ENCODE measurements around the gene PLAU. TPM values are rescaled to one million over a fixed set of nuclear protein-coding genes. Genes with fewer than 3 reads are reported as not detected.

PLAU gene
- total RNA-seq, 1 donor from 2014 or later: 0.38 TPM

- Mint-ChIP-seq H3K36me3 (ENCODE audit: insufficient read depth) (no peaks in the 10 kb centered on the region), H3K27me3 (peaks cover 21% of the 10 kb centered on the region), H3K4me1 (ENCODE audit: low read depth) (peaks cover 3% of the 10 kb centered on the region), H3K4me3 (ENCODE audit: low read depth) (no peak overlapping the region), H3K27ac (no peak overlapping the region), H3K9me3 (ENCODE audit: low read depth) (no peaks in the 10 kb centered on the region)
- DNase-seq (ENCODE audit: low spot score, unreplicated experiment): no peak
- TF ChIP-seq CTCF (IDR thresholded peaks at IDR 0.05; ENCODE audit: unreplicated experiment): no peak
These were observed 10.9 kb upstream of the PLAU start for GRCh38 chr10:73900064-73900463.

GRCh38 chr10:73901261-73901660 is 9.7 kb upstream of the PLAU start:
- Mint-ChIP-seq H3K4me1 (ENCODE audit: low read depth) (peaks cover 3% of the 10 kb centered on the region), H3K9me3 (ENCODE audit: low read depth) (no peaks in the 10 kb centered on the region), H3K27me3 (peaks cover 27% of the 10 kb centered on the region), H3K36me3 (ENCODE audit: insufficient read depth) (no peaks in the 10 kb centered on the region), H3K4me3 (ENCODE audit: low read depth) (no peak overlapping the region), H3K27ac (no peak overlapping the region)
- no peak for DNase-seq (ENCODE audit: low spot score, unreplicated experiment)
- no peak for TF ChIP-seq CTCF (IDR thresholded peaks at IDR 0.05; ENCODE audit: unreplicated experiment)

- Mint-ChIP-seq H3K36me3 (ENCODE audit: insufficient read depth) (no peaks in the 10 kb centered on the region), H3K9me3 (ENCODE audit: low read depth) (no peaks in the 10 kb centered on the region), H3K4me3 (ENCODE audit: low read depth) (no peak overlapping the region), H3K27me3 (peaks cover 33% of the 10 kb centered on the region), H3K27ac (no peak overlapping the region), H3K4me1 (ENCODE audit: low read depth) (peaks cover 7% of the 10 kb centered on the region)
- DNase-seq (ENCODE audit: low spot score, unreplicated experiment): no peak
- no peak for TF ChIP-seq CTCF (IDR thresholded peaks at IDR 0.05; ENCODE audit: unreplicated experiment)
These were observed 8.6 kb upstream of the PLAU start for GRCh38 chr10:73902351-73902750.

GRCh38 chr10:73905256-73906020 is 5.5 kb upstream of the PLAU start:
- DNase-seq (ENCODE audit: low spot score, unreplicated experiment): no peak
- peaks cover 8% of the 10 kb centered on the region for H3K4me1 Mint-ChIP-seq (ENCODE audit: low read depth)

More at GRCh38 chr10:73905256-73906020, 5.5 kb upstream of the PLAU start:
- Mint-ChIP-seq H3K27ac (no peak overlapping the region), H3K9me3 (ENCODE audit: low read depth) (no peaks in the 10 kb centered on the region), H3K27me3 (peaks cover 45% of the 10 kb centered on the region), H3K4me3 (ENCODE audit: low read depth) (no peak overlapping the region), H3K36me3 (ENCODE audit: insufficient read depth) (no peaks in the 10 kb centered on the region)
- no peak for TF ChIP-seq CTCF (IDR thresholded peaks at IDR 0.05; ENCODE audit: unreplicated experiment)
